H1 (cell line): ENCODE measurements around the gene GJD2. TPM values are rescaled to one million over a fixed set of nuclear protein-coding genes. Genes with fewer than 3 reads are reported as not detected.

Experiments
- KDM5A ChIP-seq: fragments of 200-600 bp; IDR thresholded peaks from 2 replicates; pipeline ENCODE4 v1.7.1; 2012; ENCODE audit warnings: mild to moderate bottlenecking, low read length, inconsistent platforms, mixed read lengths
- TEAD4 ChIP-seq: IDR thresholded peaks from 2 replicates; pipeline ENCODE4 v1.6.1; 2012; ENCODE audit warnings: low read depth, low read length, inconsistent platforms, mixed read lengths
- polyA plus RNA-seq, 7 experiments: library from polyadenylated mRNA; depleted of rRNA in 3 of 7; stranded (reverse) in 5 of 7; unstranded in 2 of 7; fragments of >200 nt in 5 of 7; fragments of 200-250 nt in 2 of 7; gene quantifications; 1 replicate in 5 of 7; 2 replicates in 1 of 7; 4 replicates in 1 of 7; pipeline versions ENCODE4 v1.2.1 to v1.2.3, GENCODE V29; 2011 to 2013; ENCODE audit warnings: missing spikeins in 2 of 7, mixed read lengths in 2 of 7
- total RNA-seq: library from RNA; stranded (reverse); fragmentation: NEBNext Ultra II Directional; extraction: Animal tissue kit (Norgen Biotek cat#: 25700); gene quantifications from 2 replicates; pipeline ENCODE4 v1.2.1, GENCODE V29; 2021

GJD2 gene
- total and polyA plus RNA-seq, 2 of the 8 experiments (the other 6 are each of a cell fraction or from before 2014, with no cell fraction given) = 0.39 to 0.54 TPM

GRCh38 chr15:34794590-34795206 is 39.9 kb upstream of the GJD2 start (continued):
- no peak for TF ChIP-seq TEAD4
- no peak for TF ChIP-seq KDM5A
- TF ChIP-seq, all 59 proteins: peak for 2
